Vagina (tissue), 2 donors: ENCODE measurements around the gene GADL1.

ENCODE experiments used
- POLR2A ChIP-seq, 2 donors: fragments of 450-650 bp; IDR thresholded peaks; one replicate each; pipeline ENCODE4 v1.6.1; 2017; ENCODE audit warnings: antibody characterized with exemption in 2 of 2, mild to moderate bottlenecking in 2 of 2, moderate library complexity in 2 of 2
- POLR2AphosphoS5 ChIP-seq, 2 donors: sonication (generic); formaldehyde crosslinking; IDR thresholded peaks; one replicate each; pipeline ENCODE4 v1.9.0; 2017; ENCODE audit warnings: antibody characterized with exemption in 2 of 2, mild to moderate bottlenecking in 2 of 2, low read depth in 1 of 2; ENCODE audit not compliant: insufficient read depth in 1 of 2
- TF ChIP-seq, protein P1 (sequence below), 3 experiments: fragments of 450-650 bp in 2 of 3; fragments of 200-600 bp in 1 of 3; sonication (generic) in 1 of 3; IDR thresholded peaks; one replicate each; pipeline ENCODE4 v1.5.1; 2017 to 2019; ENCODE audit warnings: antibody characterized with exemption in 3 of 3, mild to moderate bottlenecking in 2 of 3, moderate library complexity in 2 of 3

DNA sequence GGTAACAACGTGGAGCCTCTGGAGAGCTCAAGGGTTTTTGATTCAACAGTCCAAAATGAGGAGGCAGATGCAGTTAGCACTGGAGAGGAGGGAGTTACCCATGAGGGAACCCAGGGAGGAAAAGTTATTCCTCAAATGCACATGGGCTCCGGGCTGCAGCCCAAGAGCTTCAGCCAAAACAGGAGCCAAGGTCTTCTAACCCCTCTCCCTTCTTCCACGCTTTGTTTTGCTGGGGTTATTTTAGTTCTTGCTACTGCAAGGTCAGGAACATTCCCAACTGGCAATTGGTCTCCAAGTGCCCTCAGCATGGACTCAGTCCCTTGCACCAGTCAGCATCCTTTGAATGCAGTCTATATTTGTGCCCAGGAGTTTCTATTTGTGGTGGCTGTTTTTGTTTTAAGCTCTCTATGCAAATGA lies 198.1 kb downstream of the GADL1 start:
- TF ChIP-seq POLR2AphosphoS5 (IDR thresholded peaks at IDR 0.05; ENCODE audit: insufficient read depth in 1 of 2, low read depth in 1 of 2) = no peak
- TF ChIP-seq, protein P1, sequence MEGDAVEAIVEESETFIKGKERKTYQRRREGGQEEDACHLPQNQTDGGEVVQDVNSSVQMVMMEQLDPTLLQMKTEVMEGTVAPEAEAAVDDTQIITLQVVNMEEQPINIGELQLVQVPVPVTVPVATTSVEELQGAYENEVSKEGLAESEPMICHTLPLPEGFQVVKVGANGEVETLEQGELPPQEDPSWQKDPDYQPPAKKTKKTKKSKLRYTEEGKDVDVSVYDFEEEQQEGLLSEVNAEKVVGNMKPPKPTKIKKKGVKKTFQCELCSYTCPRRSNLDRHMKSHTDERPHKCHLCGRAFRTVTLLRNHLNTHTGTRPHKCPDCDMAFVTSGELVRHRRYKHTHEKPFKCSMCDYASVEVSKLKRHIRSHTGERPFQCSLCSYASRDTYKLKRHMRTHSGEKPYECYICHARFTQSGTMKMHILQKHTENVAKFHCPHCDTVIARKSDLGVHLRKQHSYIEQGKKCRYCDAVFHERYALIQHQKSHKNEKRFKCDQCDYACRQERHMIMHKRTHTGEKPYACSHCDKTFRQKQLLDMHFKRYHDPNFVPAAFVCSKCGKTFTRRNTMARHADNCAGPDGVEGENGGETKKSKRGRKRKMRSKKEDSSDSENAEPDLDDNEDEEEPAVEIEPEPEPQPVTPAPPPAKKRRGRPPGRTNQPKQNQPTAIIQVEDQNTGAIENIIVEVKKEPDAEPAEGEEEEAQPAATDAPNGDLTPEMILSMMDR (IDR thresholded peaks at IDR 0.05) = no peak
- no peak for TF ChIP-seq POLR2A (IDR thresholded peaks at IDR 0.05)
